ENCODE measurements around the gene PCYOX1L. TPM values are rescaled to one million over a fixed set of nuclear protein-coding genes. Genes with fewer than 3 reads are reported as not detected.

PCYOX1L gene
- polyA plus RNA-seq, 3 donors, result 9.8 to 31.8 (median 13.5) TPM

- Histone ChIP-seq H3K4me3 (replicated peaks in 1 of 3; ENCODE audit: low read depth in 2 of 3, low read length in 3 of 3) (no peak overlapping the region), H3K9me3 (replicated peaks in 1 of 2; ENCODE audit: control insufficient read depth in 1 of 2, insufficient read depth in 1 of 2, low read length in 2 of 2) (no peaks in the 10 kb centered on the region), H3K27me3 (ENCODE audit: control insufficient read depth in 2 of 2, insufficient read depth in 2 of 2, low read length in 2 of 2) (no peaks in the 10 kb centered on the region), H3K27ac (ENCODE audit: low read depth in 1 of 2, low read length in 2 of 2) (no peak overlapping the region), H3K36me3 (replicated peaks in 1 of 2; ENCODE audit: control insufficient read depth in 1 of 2, insufficient read depth in 2 of 2, low read length in 2 of 2) (peaks cover 2 to 6% of the 10 kb centered on the region in 2 donors), H2AFZ (ENCODE audit: insufficient read depth, low read depth, low read length, poor library complexity, severe bottlenecking) (no peak overlapping the region), H3K79me2 (ENCODE audit: insufficient read depth, low read length) (peaks cover 8% of the 10 kb centered on the region), H3K4me2 (replicated peaks; ENCODE audit: extremely low read depth, low read length, poor library complexity, severe bottlenecking) (no peak overlapping the region), H3K4me1 (ENCODE audit: control insufficient read depth in 1 of 2, insufficient read depth in 2 of 2, low read length in 2 of 2) (peaks cover 27 to 29% of the 10 kb centered on the region in 2 donors), H3K9ac (ENCODE audit: insufficient read depth, low read length, poor library complexity, severe bottlenecking) (no peak overlapping the region), H4K20me1 (ENCODE audit: insufficient read depth, low read length) (peaks cover 6% of the 10 kb centered on the region)
- Mint-ChIP-seq H3K4me1 (peaks cover 42% of the 10 kb centered on the region), H3K27me3 (ENCODE audit: low read depth in 3 of 3) (peaks cover 0 to 4% (median 2%) of the 10 kb centered on the region in 3 donors), H3K4me3 (no peak overlapping the region), H3K9me3 (no peaks in the 10 kb centered on the region), H3K27ac (no peak overlapping the region), H3K36me3 (peaks cover 18 to 23% of the 10 kb centered on the region in 2 donors)
- TF ChIP-seq, protein P1, sequence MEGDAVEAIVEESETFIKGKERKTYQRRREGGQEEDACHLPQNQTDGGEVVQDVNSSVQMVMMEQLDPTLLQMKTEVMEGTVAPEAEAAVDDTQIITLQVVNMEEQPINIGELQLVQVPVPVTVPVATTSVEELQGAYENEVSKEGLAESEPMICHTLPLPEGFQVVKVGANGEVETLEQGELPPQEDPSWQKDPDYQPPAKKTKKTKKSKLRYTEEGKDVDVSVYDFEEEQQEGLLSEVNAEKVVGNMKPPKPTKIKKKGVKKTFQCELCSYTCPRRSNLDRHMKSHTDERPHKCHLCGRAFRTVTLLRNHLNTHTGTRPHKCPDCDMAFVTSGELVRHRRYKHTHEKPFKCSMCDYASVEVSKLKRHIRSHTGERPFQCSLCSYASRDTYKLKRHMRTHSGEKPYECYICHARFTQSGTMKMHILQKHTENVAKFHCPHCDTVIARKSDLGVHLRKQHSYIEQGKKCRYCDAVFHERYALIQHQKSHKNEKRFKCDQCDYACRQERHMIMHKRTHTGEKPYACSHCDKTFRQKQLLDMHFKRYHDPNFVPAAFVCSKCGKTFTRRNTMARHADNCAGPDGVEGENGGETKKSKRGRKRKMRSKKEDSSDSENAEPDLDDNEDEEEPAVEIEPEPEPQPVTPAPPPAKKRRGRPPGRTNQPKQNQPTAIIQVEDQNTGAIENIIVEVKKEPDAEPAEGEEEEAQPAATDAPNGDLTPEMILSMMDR (IDR thresholded peaks at IDR 0.05), result no peak
- intact Hi-C loops (cut with micrococcal nuclease), result no loop called here
- no peak for DNase-seq
Observed at GRCh38 chr5:149363358-149363757, 5.5 kb downstream of the PCYOX1L start.

GRCh38 chr5:149363936-149364335, 6.1 kb downstream of the PCYOX1L start:
- Histone ChIP-seq H3K4me3 (replicated peaks in 1 of 3; ENCODE audit: low read depth in 2 of 3, low read length in 3 of 3) (no peak overlapping the region), H3K27ac (ENCODE audit: low read depth in 1 of 2, low read length in 2 of 2) (no peak overlapping the region), H3K79me2 (ENCODE audit: insufficient read depth, low read length) (peaks cover 2% of the 10 kb centered on the region), H4K20me1 (ENCODE audit: insufficient read depth, low read length) (peaks cover 4% of the 10 kb centered on the region), H3K36me3 (replicated peaks in 1 of 2; ENCODE audit: control insufficient read depth in 1 of 2, insufficient read depth in 2 of 2, low read length in 2 of 2) (peaks cover 2 to 6% of the 10 kb centered on the region in 2 donors), H2AFZ (ENCODE audit: insufficient read depth, low read depth, low read length, poor library complexity, severe bottlenecking) (no peak overlapping the region), H3K9ac (ENCODE audit: insufficient read depth, low read length, poor library complexity, severe bottlenecking) (no peak overlapping the region), H3K4me1 (ENCODE audit: control insufficient read depth in 1 of 2, insufficient read depth in 2 of 2, low read length in 2 of 2) (peaks cover 21 to 23% of the 10 kb centered on the region in 2 donors), H3K9me3 (replicated peaks in 1 of 2; ENCODE audit: control insufficient read depth in 1 of 2, insufficient read depth in 1 of 2, low read length in 2 of 2) (no peaks in the 10 kb centered on the region), H3K27me3 (ENCODE audit: control insufficient read depth in 2 of 2, insufficient read depth in 2 of 2, low read length in 2 of 2) (no peaks in the 10 kb centered on the region), H3K4me2 (replicated peaks; ENCODE audit: extremely low read depth, low read length, poor library complexity, severe bottlenecking) (no peak overlapping the region)
- Mint-ChIP-seq H3K4me3 (no peak overlapping the region), H3K27ac (peak overlapping the region in 1 of 7 donors; percentile 43), H3K9me3 (no peaks in the 10 kb centered on the region), H3K4me1 (peaks cover 36% of the 10 kb centered on the region), H3K27me3 (ENCODE audit: low read depth in 3 of 3) (peaks cover 0 to 4% (median 2%) of the 10 kb centered on the region in 3 donors), H3K36me3 (peaks cover 19 to 24% of the 10 kb centered on the region in 2 donors)
- intact Hi-C loops (cut with micrococcal nuclease), result no loop called here
- 97% methylated on average over 9 of the region's 9 CpGs for WGBS (ENCODE audit: insufficient coverage)
- TF ChIP-seq, protein P1 (IDR thresholded peaks at IDR 0.05), result no peak
- no peak for DNase-seq

All from CD14-positive monocyte (primary cell).